HG02678 (cell line): ENCODE data around the gene ARMH2.
"Not testable (repeated sequence)": the region's sequence is repeated elsewhere in the genome, so short reads cannot be mapped to it uniquely, and the experiment has no call there.

Source experiments
- ATAC-seq: cut with Tn5 transposase; IDR thresholded peaks from one replicate; pipeline ENCODE4 v1.9.1; 2021; ENCODE audit warnings: mild to moderate bottlenecking, moderate library complexity; ENCODE audit not compliant: unreplicated experiment

ARMH2 gene

GRCh38 chr6:24765968-24766367, 32.7 kb downstream of the ARMH2 start:
- ATAC-seq = not testable (repeated sequence)

DNA sequence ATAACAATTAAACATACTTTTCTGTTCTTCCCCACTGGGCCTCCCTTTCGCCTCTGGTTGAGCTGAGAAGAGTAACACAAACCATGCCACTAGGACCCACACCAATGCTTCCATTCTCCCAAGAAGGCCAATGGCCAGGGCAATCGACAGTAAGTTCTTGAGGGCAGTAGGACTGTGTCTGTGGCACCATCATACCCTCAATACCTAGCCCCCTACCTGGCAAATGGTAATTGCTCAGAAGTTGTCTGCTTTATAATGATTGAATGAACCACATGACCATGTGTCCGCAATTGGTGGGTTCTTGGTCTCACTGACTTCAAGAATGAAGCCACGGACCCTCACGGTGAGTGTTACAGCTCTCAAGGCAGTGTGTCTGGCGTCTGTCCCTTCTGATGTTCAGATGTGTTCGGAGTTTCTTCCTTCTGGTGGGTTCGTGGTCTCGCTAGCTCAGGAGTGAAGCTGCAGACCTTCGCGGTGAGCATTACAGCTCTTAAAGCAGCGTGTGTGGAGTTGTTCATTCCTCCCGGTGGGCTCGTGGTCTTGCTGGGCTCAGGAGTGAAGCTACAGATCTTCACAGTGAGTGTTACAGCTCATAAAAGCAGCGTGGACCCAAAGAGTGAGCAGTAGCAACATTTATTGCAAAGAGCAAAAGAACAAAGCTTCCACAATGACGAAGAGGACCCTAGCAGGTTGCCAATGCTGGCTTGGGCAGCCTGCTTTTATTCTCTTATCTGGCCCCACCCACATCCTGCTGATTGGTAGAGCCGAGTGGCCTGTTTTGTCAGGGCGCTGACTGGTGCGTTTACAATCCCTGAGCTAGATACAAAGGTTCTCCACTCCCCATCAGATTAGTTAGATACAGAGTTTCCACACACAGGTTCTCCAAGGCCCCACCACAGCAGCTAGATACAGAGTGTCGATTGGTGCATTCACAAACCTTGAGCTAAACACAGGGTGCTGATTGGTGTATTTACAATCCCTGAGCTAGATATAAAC, 33.6 kb downstream of the ARMH2 start:
- ATAC-seq = not testable (repeated sequence)

GRCh38 chr6:24763578-24763977, 35.1 kb downstream of the ARMH2 start:
- ATAC-seq = no peak

DNA sequence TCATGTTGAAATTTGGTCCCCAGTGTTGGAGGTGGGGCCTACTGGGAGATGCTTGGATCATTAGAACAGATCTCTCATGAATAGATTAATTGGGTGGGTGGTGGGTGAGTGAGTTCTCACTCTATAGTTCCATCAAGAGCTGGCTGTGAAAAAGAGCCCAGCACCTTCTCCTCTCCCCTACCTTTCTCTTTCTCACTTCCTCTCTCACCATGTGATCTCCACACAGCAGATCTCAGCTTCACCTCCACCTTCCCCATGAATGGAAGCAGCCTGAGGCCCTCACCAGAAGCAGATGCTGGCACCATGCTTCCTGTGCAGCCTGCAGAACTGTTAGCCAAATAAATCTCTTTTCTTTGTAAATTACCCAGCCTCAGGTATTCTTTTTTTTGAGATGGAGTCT, 36.9 kb downstream of the ARMH2 start:
- no peak for ATAC-seq

GRCh38 chr6:24761193-24761835, 37.4 kb downstream of the ARMH2 start:
- no peak for ATAC-seq

DNA sequence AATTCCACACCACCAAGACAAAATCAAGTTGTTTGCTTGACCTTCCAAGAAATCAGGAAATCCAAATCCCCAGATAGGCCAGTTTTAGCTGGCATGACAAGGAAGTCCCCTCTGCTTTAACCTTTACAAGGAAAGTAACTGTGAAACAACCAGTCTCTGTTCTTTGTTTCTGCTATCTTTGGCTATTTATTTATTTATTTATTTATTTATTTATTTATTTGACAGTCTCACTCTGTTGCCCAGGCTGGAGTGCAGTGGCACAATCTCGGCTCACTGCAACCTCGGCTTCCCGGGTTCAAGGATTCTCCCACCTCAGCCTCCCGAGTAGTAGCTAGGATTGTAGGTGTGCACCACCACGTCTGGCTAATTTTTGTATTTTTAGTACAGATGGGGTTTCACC, 38.5 kb downstream of the ARMH2 start:
- no peak for ATAC-seq

GRCh38 chr6:24759718-24760117, 39.0 kb downstream of the ARMH2 start:
- ATAC-seq = no peak

- ATAC-seq = no peak
Measured at GRCh38 chr6:24757611-24758010, 41.1 kb downstream of the ARMH2 start.

DNA sequence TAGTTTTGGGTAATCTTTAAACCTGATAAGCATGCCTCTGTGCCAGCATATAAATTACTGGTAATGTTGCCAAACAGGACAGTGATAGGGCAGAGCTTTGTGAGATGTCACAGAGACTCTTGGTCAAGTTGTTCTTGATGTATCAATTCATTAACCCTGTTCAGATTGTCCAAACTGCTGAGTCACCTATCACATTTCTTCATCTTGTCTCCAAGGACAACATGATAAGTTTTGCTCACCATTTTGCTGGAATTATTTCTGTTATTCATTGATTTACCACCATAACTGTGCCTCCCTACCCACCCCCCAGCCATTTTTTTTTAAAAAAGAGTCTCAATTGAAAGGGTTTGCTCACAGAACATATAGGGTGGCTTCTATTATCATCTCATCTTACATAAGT, 43.4 kb downstream of the ARMH2 start:
- ATAC-seq = no peak

- ATAC-seq = not testable (repeated sequence)
Measured at GRCh38 chr6:24754378-24754777, 44.3 kb downstream of the ARMH2 start.

GRCh38 chr6:24753545-24753944, 45.2 kb downstream of the ARMH2 start:
- no peak for ATAC-seq

GRCh38 chr6:24752917-24753492, 45.7 kb downstream of the ARMH2 start:
- no peak for ATAC-seq

DNA sequence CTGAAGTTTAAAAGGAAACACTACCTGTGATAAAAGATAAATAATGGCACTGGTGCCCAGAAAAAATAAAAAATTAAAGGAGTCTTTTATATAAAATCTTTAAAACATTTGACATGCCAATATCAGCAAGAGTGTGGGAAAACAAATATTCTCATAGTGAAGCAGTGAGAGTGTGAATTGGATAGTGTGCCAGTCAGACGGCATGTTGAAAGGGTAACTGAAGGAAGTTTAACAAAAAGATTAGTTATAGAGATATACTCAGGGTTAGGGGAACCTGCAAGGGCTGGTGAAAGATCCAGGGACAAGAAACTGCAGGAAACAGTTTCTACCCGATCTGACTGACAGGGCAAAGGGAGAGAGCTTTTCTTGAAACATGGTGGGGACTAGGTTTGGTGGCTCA, 46.2 kb downstream of the ARMH2 start:
- ATAC-seq = no peak

DNA sequence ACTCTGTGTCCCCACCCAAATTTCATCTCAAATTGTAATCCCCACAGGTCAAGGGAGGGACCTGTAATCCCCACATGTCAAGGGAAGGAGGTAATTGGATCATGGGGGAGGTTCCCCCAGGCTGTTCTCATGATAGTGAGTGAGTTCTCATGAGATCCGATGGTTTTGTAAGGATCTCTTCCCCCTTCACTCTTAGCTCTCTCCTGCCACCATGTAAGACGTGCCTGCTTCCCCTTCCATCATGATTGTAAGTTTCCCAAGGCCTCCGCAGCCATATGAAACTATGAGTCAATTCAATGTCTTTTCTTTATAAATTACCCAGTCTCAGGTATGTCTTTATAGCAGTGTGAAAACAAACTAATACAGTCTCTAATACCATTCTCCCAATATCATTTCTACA, 47.8 kb downstream of the ARMH2 start:
- ATAC-seq = not testable (repeated sequence)

DNA sequence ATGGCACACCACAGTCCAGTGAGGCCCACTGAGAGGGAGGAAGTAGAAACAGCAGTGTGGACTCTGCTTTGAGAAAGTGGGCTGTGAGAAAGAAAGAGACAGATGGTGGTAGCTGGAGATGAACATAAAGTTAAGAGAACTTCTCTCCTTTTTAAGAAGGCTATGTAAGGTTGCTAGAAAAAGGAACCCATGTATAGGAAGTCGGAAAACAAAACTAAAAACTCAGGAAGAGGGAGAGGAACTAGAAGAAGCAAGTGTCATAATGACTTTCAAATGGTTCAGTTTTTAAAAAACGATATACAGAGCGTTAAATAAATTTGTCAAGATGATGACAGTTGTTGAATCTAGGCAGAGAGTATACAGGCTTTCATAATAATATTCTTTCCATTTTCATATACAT, 49.4 kb downstream of the ARMH2 start:
- no peak for ATAC-seq
